Breast epithelium (tissue), 4 donors: ENCODE measurements around the gene ZNF57. TPM values are rescaled to one million over a fixed set of nuclear protein-coding genes. Genes with fewer than 3 reads are reported as not detected.

Source experiments
- DNase-seq, 2 donors: peaks; one replicate each; pipeline ENCODE4 v3.0.0-alpha.2; 2019; ENCODE audit warnings: low spot score in 2 of 2
- H3K27ac ChIP-seq, 2 donors: fragments of 200-600 bp; sonication (generic) in 1 of 2; one replicate each; pipeline ENCODE4 v1.5.1; 2016 to 2019; ENCODE audit warnings: mild to moderate bottlenecking in 1 of 2
- H3K27me3 ChIP-seq, 2 donors: fragments of 200-600 bp; sonication (generic) in 1 of 2; one replicate each; pipeline versions ENCODE4 v1.5.1 to v1.6.0; 2017 to 2019; ENCODE audit warnings: control low read depth in 1 of 2, mild to moderate bottlenecking in 1 of 2
- H3K36me3 ChIP-seq: fragments of 200-600 bp; one replicate; pipeline ENCODE4 v1.5.1; 2019
- H3K4me1 ChIP-seq, 2 donors: fragments of 200-600 bp; sonication (generic); one replicate each; pipeline ENCODE4 v1.5.1; 2016 to 2019; ENCODE audit warnings: control low read depth in 1 of 2
- H3K4me3 ChIP-seq, 3 donors: fragments of 200-600 bp; sonication (generic); 1 replicate in 2 of 3; 2 replicates in 1 of 3; pipeline ENCODE4 v1.5.1; 2016 to 2019; ENCODE audit warnings: mild to moderate bottlenecking in 3 of 3, moderate library complexity in 2 of 3
- H3K9me3 ChIP-seq, 2 donors: fragments of 200-600 bp; sonication (generic) in 1 of 2; one replicate each; pipeline ENCODE4 v1.5.1; 2016 to 2019; ENCODE audit warnings: control low read depth in 1 of 2
- CTCF ChIP-seq, 3 donors: fragments of 450-650 bp; IDR thresholded peaks; one replicate each; pipeline ENCODE4 v1.5.1; 2016 to 2017; ENCODE audit warnings: antibody characterized with exemption in 3 of 3, mild to moderate bottlenecking in 3 of 3, moderate library complexity in 3 of 3
- POLR2A ChIP-seq: fragments of 450-650 bp; IDR thresholded peaks from one replicate; pipeline ENCODE4 v1.6.1; 2016; ENCODE audit warnings: antibody characterized with exemption, mild to moderate bottlenecking, moderate library complexity
- POLR2AphosphoS5 ChIP-seq, 3 donors: sonication (generic); formaldehyde crosslinking; IDR thresholded peaks; one replicate each; pipeline ENCODE4 v1.6.1; 2017; ENCODE audit warnings: antibody characterized with exemption in 3 of 3
- intact Hi-C: fragments of 100-400 bp; cut with DNase I; formaldehyde crosslinking; loops from one replicate; pipeline ENCODE4 v1.15.1; 2023; ENCODE audit warnings: low total_unique reads
- total RNA-seq, 3 donors: library from RNA; depleted of rRNA; stranded (reverse); fragments of >200 nt; gene quantifications; one replicate each; pipeline ENCODE4 v1.1.0, GENCODE V29; 2016

Gene ZNF57
- total RNA-seq, 3 donors from 2014 or later = 2.7 to 9.2 (median 6.9) TPM

GRCh38 chr19:2945575-2946184, 45.0 kb downstream of the ZNF57 start:
- Histone ChIP-seq H3K4me1 (peaks cover 3 to 8% of the 10 kb centered on the region in 2 donors), H3K4me3 (peak overlapping the region; percentile 88 to 93 (median 92)), H3K27me3 (no peaks in the 10 kb centered on the region), H3K27ac (peak overlapping the region; percentile 97 to 98), H3K9me3 (no peaks in the 10 kb centered on the region), H3K36me3 (no peaks in the 10 kb centered on the region)
- TF ChIP-seq CTCF (IDR thresholded peaks at IDR 0.05) (no peak), POLR2A (no peak), POLR2AphosphoS5 (IDR thresholded peaks at IDR 0.05) (no peak)
- intact Hi-C loops = no loop called here
- no peak for DNase-seq

GRCh38 chr19:2949939-2950285, 49.2 kb downstream of the ZNF57 start:
- no peak for TF ChIP-seq POLR2A
- no peak for TF ChIP-seq CTCF (IDR thresholded peaks at IDR 0.05)
- TF ChIP-seq POLR2AphosphoS5 (IDR thresholded peaks at IDR 0.05) = no peak
- H3K4me3 ChIP-seq = peak overlapping the region; percentile 63 to 79 (median 73)
- peaks cover 4 to 8% of the 10 kb centered on the region in 2 donors for H3K4me1 ChIP-seq
- H3K9me3 ChIP-seq = no peaks in the 10 kb centered on the region
- H3K27ac ChIP-seq = peak overlapping the region; percentile 94 to 99
- no peak for DNase-seq
- intact Hi-C loops = no loop called here
- H3K27me3 ChIP-seq = no peaks in the 10 kb centered on the region
- H3K36me3 ChIP-seq = no peaks in the 10 kb centered on the region

GRCh38 chr19:2950286-2951124, 49.8 kb downstream of the ZNF57 start:
- intact Hi-C loops = no loop called here
- Histone ChIP-seq H3K9me3 (no peaks in the 10 kb centered on the region), H3K36me3 (no peaks in the 10 kb centered on the region), H3K27me3 (no peaks in the 10 kb centered on the region), H3K4me1 (peaks cover 4 to 8% of the 10 kb centered on the region in 2 donors), H3K27ac (peak overlapping the region; percentile 94 to 99), H3K4me3 (peak overlapping the region; percentile 63 to 79 (median 73))
- DNase-seq = peak; percentile 100
- TF ChIP-seq POLR2A = peak; percentile 96
- TF ChIP-seq CTCF (IDR thresholded peaks at IDR 0.05) = peak in 1 of 3 donors; percentile 39
- TF ChIP-seq POLR2AphosphoS5 (IDR thresholded peaks at IDR 0.05) = peak; percentile 98 to 99 (median 99)

GRCh38 chr19:2952953-2953481, 52.3 kb downstream of the ZNF57 start:
- peak overlapping the region; percentile 91 to 92 for H3K27ac ChIP-seq
- peak overlapping the region in 2 of 3 donors; percentile 47 to 59 for H3K4me3 ChIP-seq
- no peaks in the 10 kb centered on the region for H3K9me3 ChIP-seq
- intact Hi-C loops = no loop called here
- TF ChIP-seq POLR2A (no peak), POLR2AphosphoS5 (IDR thresholded peaks at IDR 0.05) (peak; percentile 22 to 70 (median 32)), CTCF (IDR thresholded peaks at IDR 0.05) (peak; percentile 23 to 36 (median 32))
- H3K36me3 ChIP-seq = no peaks in the 10 kb centered on the region
- H3K27me3 ChIP-seq = no peaks in the 10 kb centered on the region
- peaks cover 4 to 8% of the 10 kb centered on the region in 2 donors for H3K4me1 ChIP-seq
- DNase-seq = peak; percentile 74 to 83

GRCh38 chr19:2957160-2957559, 56.4 kb downstream of the ZNF57 start:
- Histone ChIP-seq H3K27me3 (no peaks in the 10 kb centered on the region), H3K4me3 (no peak overlapping the region), H3K36me3 (no peaks in the 10 kb centered on the region), H3K4me1 (peaks cover 0 to 4% of the 10 kb centered on the region in 2 donors), H3K27ac (no peak overlapping the region), H3K9me3 (no peaks in the 10 kb centered on the region)
- DNase-seq = no peak
- intact Hi-C loops = no loop called here
- TF ChIP-seq CTCF (IDR thresholded peaks at IDR 0.05) (no peak), POLR2A (no peak)
